SK-N-DZ (cell line): ENCODE data around the gene PPP1R18.

Source experiments
- small RNA-seq, 2 experiments: library from RNA; depleted of rRNA; stranded (forward); fragments of <200 nt; gene quantifications; one replicate each; pipeline ENCODE3, GENCODE V24; 2014

Gene PPP1R18

Small RNA genes lying within 50 kb of the gene (small RNA-seq; reads per million reads assigned to genes)
- 0 reads per million in 2 experiments for gene RF00019
